GF-D8 (cell line): Measurements from ENCODE around the gene EPC1.

Experiments used
- DNase-seq: peaks from one replicate; lab custom pipeline; 2025; lab: John Stamatoyannopoulos, UW

Gene EPC1

DNA sequence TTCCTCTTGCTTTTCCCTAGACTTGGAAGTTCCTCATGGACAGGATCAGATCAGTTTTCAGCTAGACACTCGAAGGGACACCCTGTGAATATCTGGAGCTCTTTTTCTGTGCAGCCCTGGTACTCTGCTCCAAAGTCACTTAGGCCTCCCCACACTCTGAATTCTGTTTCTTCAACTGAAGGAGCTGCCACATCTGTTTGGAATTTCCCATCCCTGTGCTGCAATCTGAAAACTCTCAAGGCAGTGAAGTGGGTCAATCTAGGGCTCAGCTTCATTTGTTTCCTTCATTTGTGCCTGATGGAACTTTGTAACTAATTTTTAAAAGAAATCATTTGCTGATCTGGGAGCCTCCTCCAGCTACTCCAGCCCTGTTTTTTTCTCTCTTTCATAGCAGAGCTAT, 9.6 kb downstream of the EPC1 start:
- DNase-seq, result no peak

GRCh38 chr10:32333849-32334248, 13.1 kb downstream of the EPC1 start:
- DNase-seq, result no peak

DNA sequence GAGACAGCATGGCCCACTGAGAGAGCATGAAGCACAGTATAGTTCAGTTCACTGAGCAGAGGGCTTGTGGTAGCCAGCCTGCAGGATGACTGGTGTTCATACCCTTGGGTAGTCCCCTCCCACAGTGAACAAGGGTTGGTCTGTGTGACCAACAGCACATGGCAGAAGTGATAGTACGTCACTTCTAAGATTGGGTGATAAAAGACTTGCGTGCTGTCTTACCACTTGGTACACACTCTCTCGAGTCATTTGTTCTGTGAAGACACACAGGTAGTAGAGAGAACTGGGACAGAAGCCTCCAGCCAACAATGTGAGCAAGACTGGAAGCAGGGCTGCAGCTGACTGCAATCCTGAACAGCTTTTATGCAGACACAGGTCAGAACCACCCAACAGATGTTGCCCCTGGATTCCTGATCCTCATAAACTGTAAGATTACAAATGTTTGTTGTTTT, 14.6 kb downstream of the EPC1 start:
- DNase-seq, result no peak

DNA sequence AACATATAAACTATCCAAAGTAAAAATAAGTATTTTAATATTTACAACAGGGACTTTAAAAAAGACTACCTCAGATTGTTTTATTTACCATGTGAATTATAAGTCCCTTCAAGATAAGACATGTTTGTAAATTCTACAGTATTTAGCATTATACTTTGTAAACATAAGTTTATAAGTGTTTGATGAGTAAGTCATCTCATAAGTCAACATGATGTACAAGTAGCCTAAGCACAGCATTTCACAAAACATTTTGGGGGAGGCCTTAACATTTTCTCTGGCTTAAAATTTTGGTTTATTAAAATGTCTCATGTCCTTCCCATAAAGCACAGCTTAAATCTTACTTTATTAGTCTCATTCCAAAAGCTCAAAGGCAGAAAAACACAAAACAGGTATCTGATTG, 15.4 kb downstream of the EPC1 start:
- no peak for DNase-seq

GRCh38 chr10:32330214-32330613, 16.7 kb downstream of the EPC1 start:
- no peak for DNase-seq

DNA sequence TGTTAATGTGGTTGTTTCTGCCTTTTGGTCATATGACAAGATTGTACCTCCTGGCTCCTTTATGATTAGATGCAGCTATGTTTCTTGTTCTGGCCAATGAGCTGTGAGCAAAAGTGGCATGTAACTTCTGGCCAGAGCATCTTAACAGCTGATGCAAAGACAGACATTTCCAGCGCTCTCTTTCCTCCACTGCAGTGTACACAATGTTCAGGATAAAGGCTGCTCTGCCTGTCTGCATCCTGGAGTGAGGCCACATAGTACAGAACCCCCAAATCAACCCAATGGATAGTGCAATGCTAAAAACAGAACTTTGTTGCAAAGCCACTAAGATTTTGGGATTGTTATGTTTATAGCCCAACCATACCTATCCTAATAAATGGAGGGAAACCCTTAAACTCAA, 17.9 kb downstream of the EPC1 start:
- DNase-seq, result no peak

DNA sequence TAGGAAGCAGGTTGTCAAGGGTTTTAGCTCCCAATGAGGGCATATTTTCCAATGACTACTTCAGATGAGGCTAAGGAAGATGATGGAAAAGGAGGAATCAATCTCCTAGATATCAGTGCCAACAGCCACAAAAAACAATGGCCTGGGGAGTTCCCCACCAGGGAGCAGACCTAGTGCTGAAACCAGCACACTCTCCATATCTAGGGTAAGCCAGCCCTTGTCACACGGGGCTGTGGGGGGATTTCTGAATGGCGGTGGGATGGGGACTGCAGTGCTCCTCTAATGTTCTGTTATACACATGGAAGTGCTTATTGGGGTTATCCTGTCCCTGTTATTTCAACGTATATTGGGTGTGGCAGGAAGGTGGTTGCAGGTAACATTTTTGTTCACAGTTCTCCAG, 18.5 kb downstream of the EPC1 start:
- no peak for DNase-seq

DNA sequence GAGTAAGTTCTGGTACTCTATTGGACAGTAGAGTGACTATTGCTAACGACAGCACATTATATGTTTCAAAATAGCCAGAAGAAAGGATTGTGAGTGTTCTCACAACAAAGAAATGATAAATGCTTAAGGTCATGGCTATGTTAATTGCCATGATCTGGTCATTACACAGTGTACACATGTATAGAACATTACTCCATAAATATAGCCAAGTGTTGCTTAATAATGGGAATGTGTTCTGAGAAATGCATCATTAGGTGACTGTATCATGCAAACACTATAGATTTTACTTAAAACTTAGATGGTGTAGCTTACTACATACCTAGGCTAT, 19.6 kb downstream of the EPC1 start:
- DNase-seq, result no peak

GRCh38 chr10:32326680-32327363, 20.1 kb downstream of the EPC1 start:
- DNase-seq, result no peak

- DNase-seq, result no peak
Observed at GRCh38 chr10:32326119-32326518, 20.8 kb downstream of the EPC1 start.

- no peak for DNase-seq
Observed at GRCh38 chr10:32323051-32323450, 23.9 kb downstream of the EPC1 start.

DNA sequence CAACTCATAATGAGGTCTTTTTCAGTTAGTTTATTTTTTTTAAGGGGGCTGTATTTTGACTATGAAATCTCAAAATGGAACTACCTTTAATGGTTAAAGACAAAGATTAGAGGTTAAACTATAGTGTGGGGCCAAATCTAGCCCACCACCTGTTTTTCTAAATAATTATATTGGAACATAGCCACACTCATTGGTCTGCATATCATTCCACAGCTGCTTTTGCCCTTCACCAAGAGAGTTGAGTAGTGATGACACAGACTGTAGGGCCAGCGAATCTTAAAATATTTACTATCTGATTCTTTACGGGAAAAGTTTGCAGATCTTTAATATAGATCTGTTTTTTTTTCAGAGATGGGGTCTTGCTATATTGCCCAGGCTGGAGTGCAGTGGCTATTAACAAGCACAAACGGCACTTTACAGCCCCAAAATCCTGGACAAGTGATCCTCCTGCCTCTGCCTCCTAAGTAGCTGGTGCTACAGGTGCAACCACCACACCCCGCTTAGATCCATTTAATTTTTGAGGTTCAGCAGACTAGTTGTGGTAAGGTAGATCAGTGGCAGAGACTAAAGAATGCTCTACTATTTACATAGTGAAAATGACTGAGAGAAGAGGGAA, 25.8 kb downstream of the EPC1 start:
- DNase-seq, result no peak

GRCh38 chr10:32318476-32318896, 28.5 kb downstream of the EPC1 start:
- DNase-seq, result peak; percentile 47

DNA sequence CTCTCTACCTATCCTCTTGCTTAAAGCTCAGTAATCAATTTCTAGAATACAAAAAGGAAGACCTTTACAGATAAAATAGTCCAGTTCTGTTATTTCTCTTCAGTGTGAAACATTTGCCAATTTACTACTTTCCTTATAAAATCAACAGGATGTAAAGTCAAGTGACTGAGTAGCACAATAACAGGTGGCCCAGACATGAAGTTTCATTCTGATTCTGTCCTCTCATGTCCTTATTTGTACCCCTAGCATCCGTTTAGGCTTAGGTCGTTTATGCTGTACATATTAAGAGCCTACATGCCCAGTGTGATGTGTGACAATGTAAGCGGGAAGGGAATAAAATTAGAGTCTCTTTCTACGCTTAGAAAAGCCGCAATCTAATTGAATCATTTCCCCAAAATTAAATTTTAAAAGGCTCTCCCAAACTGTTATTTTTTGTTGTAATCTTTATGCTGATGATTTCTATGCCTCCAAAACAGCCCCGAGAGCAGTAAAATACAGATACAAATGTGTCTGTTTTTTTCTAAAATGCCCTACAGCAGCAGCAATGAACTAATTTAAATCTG, 29.1 kb downstream of the EPC1 start:
- DNase-seq, result no peak

- no peak for DNase-seq
Observed at GRCh38 chr10:32315424-32315823, 31.5 kb downstream of the EPC1 start.

GRCh38 chr10:32314588-32314987, 32.4 kb downstream of the EPC1 start:
- no peak for DNase-seq

DNA sequence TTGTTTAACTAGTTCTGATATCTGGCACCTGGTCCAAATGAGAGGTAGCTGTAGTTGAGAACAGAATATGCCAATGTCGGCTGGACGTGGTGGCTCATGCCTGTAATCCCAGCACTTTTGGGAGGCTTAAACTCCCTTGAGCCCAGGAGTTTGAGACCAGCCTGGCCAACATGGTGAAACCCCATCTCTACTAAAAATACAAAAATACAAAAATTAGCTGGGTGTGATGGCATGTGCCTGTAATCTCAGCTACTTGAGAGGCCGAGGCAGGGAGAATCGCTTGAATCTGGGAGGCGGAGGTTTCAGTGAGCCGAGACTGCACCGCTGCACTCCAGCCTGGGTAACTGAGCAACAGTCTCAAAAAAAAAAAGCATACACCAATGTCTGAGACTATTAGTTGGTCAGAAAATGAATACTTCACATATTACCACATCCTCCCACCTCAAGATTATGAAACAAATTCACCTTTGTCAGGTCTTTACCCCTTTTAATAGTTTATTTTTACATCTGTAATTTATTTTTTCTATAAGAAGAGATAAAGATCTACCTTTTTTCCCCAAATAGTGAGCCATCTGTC, 38.8 kb downstream of the EPC1 start:
- DNase-seq, result no peak

- DNase-seq, result no peak
Observed at GRCh38 chr10:32307609-32308008, 39.3 kb downstream of the EPC1 start.

DNA sequence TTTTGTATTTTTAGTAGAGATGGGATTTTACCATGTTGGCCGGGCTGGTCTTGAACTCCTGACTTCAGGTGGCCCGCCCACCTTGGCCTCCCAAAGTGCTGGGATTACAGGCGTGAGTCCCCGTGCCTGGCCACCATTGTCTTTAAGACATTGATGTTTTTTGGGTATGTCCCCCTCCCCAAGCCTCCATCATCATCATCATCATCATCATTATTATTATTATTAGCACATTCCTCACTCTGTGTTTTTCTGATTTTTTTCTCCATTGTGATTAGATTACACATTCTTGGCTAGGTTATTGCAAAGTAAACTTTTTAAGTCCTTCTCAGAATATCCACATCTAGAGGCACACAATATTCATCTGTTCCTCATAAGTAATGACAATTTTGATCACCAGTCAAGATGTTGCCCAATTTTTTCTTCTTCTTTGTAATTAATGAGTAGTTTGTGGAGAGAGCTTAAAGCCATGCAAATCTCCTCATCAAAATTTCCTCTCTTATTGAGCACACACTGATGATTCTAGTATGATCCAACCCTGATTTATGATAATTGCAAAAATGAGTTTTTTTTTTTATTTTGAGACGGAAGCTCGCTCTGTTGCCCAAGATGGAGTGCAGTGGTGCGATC, 47.5 kb downstream of the EPC1 start:
- DNase-seq, result no peak

DNA sequence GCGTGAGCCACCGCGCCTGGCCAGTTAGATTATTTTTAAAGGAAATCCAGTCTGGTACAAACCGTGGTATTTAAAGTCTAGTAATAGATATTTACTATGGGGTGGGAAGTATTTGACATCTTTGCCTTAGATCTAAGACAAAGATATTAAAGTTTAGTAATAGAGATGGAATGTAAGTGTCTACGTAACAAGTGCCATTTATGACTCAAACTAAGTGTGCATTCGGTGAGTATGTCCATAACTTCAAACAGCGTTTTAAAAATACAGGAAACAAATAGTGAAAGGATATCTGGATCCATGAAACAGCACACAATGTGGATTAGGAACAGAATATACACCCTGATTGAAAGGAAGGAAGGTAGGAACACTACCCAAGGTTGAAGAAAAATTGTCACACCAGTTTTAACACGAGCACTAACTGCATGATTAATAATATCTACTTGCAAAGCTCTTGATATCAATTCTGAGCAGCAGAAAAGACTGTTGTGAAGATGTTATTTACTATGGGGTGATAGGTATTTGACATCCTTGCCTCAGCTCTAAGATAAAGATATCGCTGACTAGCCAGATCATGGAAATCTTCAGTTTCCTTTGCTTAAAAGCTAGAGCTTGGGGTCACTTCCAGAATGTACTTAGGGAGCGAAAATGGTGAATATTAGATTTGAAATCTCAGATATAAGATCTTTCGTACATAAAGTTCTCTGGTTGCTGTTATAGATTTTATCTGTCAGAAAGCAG, 48.7 kb downstream of the EPC1 start:
- no peak for DNase-seq

DNA sequence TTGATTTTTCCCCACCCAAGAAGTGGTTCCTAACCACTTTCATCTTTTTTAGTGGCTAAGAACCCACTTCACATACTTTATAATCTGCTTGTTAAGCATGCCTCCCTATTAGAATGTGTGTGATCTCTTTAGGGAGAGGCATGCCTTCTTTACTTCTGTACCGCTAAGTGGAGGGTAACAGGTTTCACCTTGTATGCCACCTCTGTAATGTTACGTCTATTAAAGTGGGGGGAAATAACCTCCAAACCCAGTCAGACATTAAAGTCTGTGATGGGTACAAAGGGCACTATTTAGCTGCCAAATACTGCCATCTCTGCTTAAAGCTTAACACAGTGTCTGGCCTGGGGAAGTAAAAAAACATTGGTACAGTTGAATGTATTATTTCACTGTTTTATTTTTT, 51.9 kb downstream of the EPC1 start:
- DNase-seq, result no peak

- DNase-seq, result no peak
Observed at GRCh38 chr10:32293581-32293980, 53.4 kb downstream of the EPC1 start.
